ENCODE data around the gene GPR21. TPM values are rescaled to one million over a fixed set of nuclear protein-coding genes. Genes with fewer than 3 reads are reported as not detected.

The GPR21 gene
- total RNA-seq, 1 experiment from 2014 or later, result 3.7 TPM

DNA sequence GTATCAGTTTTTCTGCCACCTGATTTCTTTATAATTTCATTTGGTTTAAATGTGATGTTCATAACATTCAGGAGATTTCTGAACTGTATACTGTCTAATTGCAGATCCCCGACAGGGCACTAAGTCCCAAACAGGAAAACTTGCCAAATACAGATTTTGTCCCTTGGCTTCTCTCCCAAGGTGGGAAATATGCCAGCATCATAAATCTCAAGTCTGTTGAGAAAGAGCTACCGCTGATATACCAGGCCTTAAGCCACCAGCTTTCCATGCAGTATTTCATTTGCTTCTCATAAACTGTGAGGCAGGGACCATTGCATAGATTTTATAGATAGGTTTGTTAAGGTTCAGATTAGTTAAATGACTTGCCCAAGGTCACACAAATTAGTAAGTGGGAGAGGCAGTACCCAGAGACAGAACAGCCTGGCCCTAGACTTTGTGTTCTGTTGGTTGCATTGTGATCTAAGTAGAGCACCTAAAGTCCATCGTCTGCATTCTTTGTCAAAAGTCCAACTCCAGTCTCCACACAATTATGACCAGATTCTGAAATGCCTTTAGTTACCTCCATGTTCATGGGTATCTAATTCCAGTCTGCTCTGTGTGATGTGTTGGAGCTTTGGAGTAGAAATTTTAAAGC, 16.2 kb downstream of the GPR21 start:
- no peaks in the 10 kb centered on the region for H3K4me1 ChIP-seq (replicated peaks; ENCODE audit: insufficient read depth)
- H3F3A ChIP-seq (ENCODE audit: insufficient read depth, low read depth), result no peaks in the 10 kb centered on the region; the same call in 1 of the 2 replicates
- H3K9me2 ChIP-seq (ENCODE audit: insufficient read depth), result no peaks in the 10 kb centered on the region
- no peak overlapping the region for H3K27ac ChIP-seq
- TF ChIP-seq EZH2 (IDR thresholded peaks at IDR 0.05; ENCODE audit: low read depth), result no peak
- H3K79me2 ChIP-seq (ENCODE audit: low read depth), result no peaks in the 10 kb centered on the region
- H3K4me3 ChIP-seq, result no peak overlapping the region
- H2AFZ ChIP-seq, result no peak overlapping the region
- no peaks in the 10 kb centered on the region for H3K9me3 ChIP-seq (ENCODE audit: insufficient read depth, low read depth)
- no peak overlapping the region for H3K4me2 ChIP-seq
- H3K36me3 ChIP-seq (ENCODE audit: low read depth), result peaks cover 8% of the 10 kb centered on the region; the same call in 1 of the 2 replicates
- ChIA-PET CTCF (no interaction called here), POLR2A (ENCODE audit: unreplicated experiment) (interaction anchor here (0.7 kb wide), 1 partner anchor 357 kb away, joined by 3 read pairs; no protein-coding TSS in a partner anchor)
- intact Hi-C loops (cut with micrococcal nuclease; ENCODE audit: unreplicated experiment), result no loop called here
- DNase-seq, result no peak
- no TSS peak for BruUV-seq (replicated peaks)
- H3K27me3 ChIP-seq (ENCODE audit: insufficient read depth, low read depth), result no peaks in the 10 kb centered on the region
- H4K20me1 ChIP-seq (ENCODE audit: insufficient read depth), result peaks cover 12% of the 10 kb centered on the region

DNA sequence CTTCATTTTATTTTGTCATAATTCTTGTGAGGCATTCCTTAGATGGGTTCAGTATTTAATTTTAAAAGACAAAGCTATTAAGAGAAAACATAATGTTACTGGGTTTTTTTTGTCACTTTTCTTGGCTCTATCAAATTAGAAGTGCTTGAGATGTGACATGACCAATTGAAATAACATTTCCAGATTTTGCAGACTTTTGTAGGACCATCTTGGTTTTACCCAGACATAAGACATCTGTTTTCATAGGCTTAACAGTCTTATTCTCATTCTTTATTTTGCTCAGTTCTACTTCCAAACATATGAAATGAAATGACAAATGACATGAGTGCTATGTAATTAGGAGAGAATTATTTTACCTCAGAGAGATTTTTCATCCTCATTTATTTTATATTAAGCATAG, 19.6 kb downstream of the GPR21 start:
- intact Hi-C loops (cut with micrococcal nuclease; ENCODE audit: unreplicated experiment), result no loop called here
- no TSS peak for BruUV-seq (replicated peaks)
- Histone ChIP-seq H3K36me3 (ENCODE audit: low read depth) (peaks cover 8% of the 10 kb centered on the region; the same call in 1 of the 2 replicates), H3K27ac (no peak overlapping the region), H3K9me2 (ENCODE audit: insufficient read depth) (no peaks in the 10 kb centered on the region), H3K4me2 (no peak overlapping the region), H3K27me3 (ENCODE audit: insufficient read depth, low read depth) (no peaks in the 10 kb centered on the region), H4K20me1 (ENCODE audit: insufficient read depth) (peaks cover 15% of the 10 kb centered on the region), H3F3A (ENCODE audit: insufficient read depth, low read depth) (no peaks in the 10 kb centered on the region; the same call in 1 of the 2 replicates), H3K9me3 (ENCODE audit: insufficient read depth, low read depth) (no peaks in the 10 kb centered on the region), H3K4me3 (no peak overlapping the region), H3K4me1 (replicated peaks; ENCODE audit: insufficient read depth) (no peaks in the 10 kb centered on the region), H2AFZ (no peak overlapping the region), H3K79me2 (ENCODE audit: low read depth) (no peaks in the 10 kb centered on the region)
- POLR2A ChIA-PET (ENCODE audit: unreplicated experiment), result interaction anchor here (0.6 kb wide), 1 partner anchor 66 kb away, joined by 4 read pairs; no protein-coding TSS in a partner anchor
- CTCF ChIA-PET, result no interaction called here
- TF ChIP-seq EZH2 (IDR thresholded peaks at IDR 0.05; ENCODE audit: low read depth), result no peak
- TF ChIP-seq, protein P1, sequence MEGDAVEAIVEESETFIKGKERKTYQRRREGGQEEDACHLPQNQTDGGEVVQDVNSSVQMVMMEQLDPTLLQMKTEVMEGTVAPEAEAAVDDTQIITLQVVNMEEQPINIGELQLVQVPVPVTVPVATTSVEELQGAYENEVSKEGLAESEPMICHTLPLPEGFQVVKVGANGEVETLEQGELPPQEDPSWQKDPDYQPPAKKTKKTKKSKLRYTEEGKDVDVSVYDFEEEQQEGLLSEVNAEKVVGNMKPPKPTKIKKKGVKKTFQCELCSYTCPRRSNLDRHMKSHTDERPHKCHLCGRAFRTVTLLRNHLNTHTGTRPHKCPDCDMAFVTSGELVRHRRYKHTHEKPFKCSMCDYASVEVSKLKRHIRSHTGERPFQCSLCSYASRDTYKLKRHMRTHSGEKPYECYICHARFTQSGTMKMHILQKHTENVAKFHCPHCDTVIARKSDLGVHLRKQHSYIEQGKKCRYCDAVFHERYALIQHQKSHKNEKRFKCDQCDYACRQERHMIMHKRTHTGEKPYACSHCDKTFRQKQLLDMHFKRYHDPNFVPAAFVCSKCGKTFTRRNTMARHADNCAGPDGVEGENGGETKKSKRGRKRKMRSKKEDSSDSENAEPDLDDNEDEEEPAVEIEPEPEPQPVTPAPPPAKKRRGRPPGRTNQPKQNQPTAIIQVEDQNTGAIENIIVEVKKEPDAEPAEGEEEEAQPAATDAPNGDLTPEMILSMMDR (conservative IDR thresholded peaks at IDR 0.05), result no peak
- DNase-seq, result no peak

DNA sequence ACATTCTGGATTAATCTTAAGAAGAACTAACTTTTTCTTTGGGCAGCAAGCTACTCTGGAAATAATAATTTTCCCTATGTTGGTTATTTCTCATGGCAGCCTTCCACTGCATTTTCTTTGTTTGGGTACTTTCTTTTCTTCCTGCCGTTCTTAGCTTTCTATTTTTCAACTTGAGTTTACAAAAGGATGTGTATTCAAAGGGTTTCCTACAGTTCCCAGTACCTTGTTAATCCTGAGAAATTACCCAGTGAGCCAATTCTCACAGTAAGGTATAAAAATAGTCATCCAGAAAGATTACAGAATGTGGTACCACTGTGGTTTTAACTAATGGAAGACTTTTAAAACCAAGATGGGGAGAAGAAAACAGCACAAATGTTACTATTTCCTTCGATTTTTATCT, 20.2 kb downstream of the GPR21 start:
- Histone ChIP-seq H3K36me3 (ENCODE audit: low read depth) (0 out of 2 replicates have a peak, but pooled peaks cover 4% of the 10 kb centered on the region), H3F3A (ENCODE audit: insufficient read depth, low read depth) (no peaks in the 10 kb centered on the region; the same call in 1 of the 2 replicates), H2AFZ (no peak overlapping the region), H3K27ac (no peak overlapping the region), H3K9me3 (ENCODE audit: insufficient read depth, low read depth) (no peaks in the 10 kb centered on the region), H3K79me2 (ENCODE audit: low read depth) (no peaks in the 10 kb centered on the region), H3K27me3 (ENCODE audit: insufficient read depth, low read depth) (no peaks in the 10 kb centered on the region), H4K20me1 (ENCODE audit: insufficient read depth) (peaks cover 15% of the 10 kb centered on the region), H3K4me2 (no peak overlapping the region), H3K9me2 (ENCODE audit: insufficient read depth) (no peaks in the 10 kb centered on the region), H3K4me1 (replicated peaks; ENCODE audit: insufficient read depth) (no peaks in the 10 kb centered on the region), H3K4me3 (no peak overlapping the region)
- no peak for TF ChIP-seq EZH2 (IDR thresholded peaks at IDR 0.05; ENCODE audit: low read depth)
- TF ChIP-seq, protein P1 (conservative IDR thresholded peaks at IDR 0.05), result no peak
- ChIA-PET CTCF (interaction anchor here (0.7 kb wide), 1 partner anchor 317 kb away, joined by 3 read pairs; no protein-coding TSS in a partner anchor), POLR2A (ENCODE audit: unreplicated experiment) (interaction anchor here (0.6 kb wide), 1 partner anchor 67 kb away, joined by 4 read pairs; no protein-coding TSS in a partner anchor)
- intact Hi-C loops (cut with micrococcal nuclease; ENCODE audit: unreplicated experiment), result no loop called here
- no peak for DNase-seq
- BruUV-seq (replicated peaks), result no TSS peak

All from PC-9 (cell line).